PC-9 (cell line): ENCODE measurements around the gene IFT122. TPM values are rescaled to one million over a fixed set of nuclear protein-coding genes. Genes with fewer than 3 reads are reported as not detected.

Source experiments
- BruUV-seq: library from RNA; stranded (reverse); fragments of 400-500 nt; replicated peaks from 2 replicates; lab custom pipeline; 2021; lab: Mats Ljungman, UMichigan
- CTCF ChIA-PET: fragments of 300-600 bp; sonication (Branson Sonifier 250); formaldehyde crosslinking; loops from one replicate; lab custom pipeline; 2022; ENCODE audit warnings: antibody characterized with exemption; lab: Charles Lee
- POLR2A ChIA-PET: fragments of 300-600 bp; sonication (Branson Sonifier 250); formaldehyde crosslinking; loops from one replicate; lab custom pipeline; 2022; ENCODE audit warnings: antibody characterized with exemption; ENCODE audit not compliant: unreplicated experiment; lab: Charles Lee
- DNase-seq, 2 experiments: peaks; one replicate each; pipeline versions ENCODE4 v3.0.0 to v3.0.0-alpha.2; 2015 to 2022; ENCODE audit warnings: mixed read lengths in 1 of 2
- H2AFZ ChIP-seq: fragments of 200-600 bp; sonication (generic); 2 replicates; pipeline ENCODE4 v1.8.1; 2017; ENCODE audit warnings: antibody characterized with exemption
- H3F3A ChIP-seq: fragments of 200-600 bp; sonication (generic); 2 replicates; pipeline ENCODE4 v1.8.1; 2017; ENCODE audit warnings: antibody characterized with exemption, mild to moderate bottlenecking, low read depth; ENCODE audit not compliant: insufficient read depth
- H3K27ac ChIP-seq: fragments of 200-600 bp; sonication (generic); 2 replicates; pipeline ENCODE4 v1.6.1; 2016; ENCODE audit warnings: mixed run types
- H3K27me3 ChIP-seq: fragments of 200-600 bp; sonication (generic); 2 replicates; pipeline ENCODE4 v1.6.1; 2016; ENCODE audit warnings: low read depth, mixed run types; ENCODE audit not compliant: insufficient read depth
- H3K36me3 ChIP-seq: fragments of 200-600 bp; sonication (generic); 2 replicates; pipeline ENCODE4 v1.6.1; 2016; ENCODE audit warnings: low read depth, mixed run types
- H3K4me1 ChIP-seq: fragments of 200-600 bp; sonication (generic); replicated peaks from 2 replicates; pipeline ENCODE4 v1.6.1; 2016; ENCODE audit warnings: mixed run types; ENCODE audit not compliant: insufficient read depth
- H3K4me2 ChIP-seq: fragments of 200-600 bp; sonication (generic); 2 replicates; pipeline ENCODE4 v1.6.1; 2017; ENCODE audit warnings: mixed run types
- H3K4me3 ChIP-seq: fragments of 200-600 bp; sonication (generic); 2 replicates; pipeline ENCODE4 v1.6.1; 2016; ENCODE audit warnings: mixed run types
- H3K79me2 ChIP-seq: fragments of 200-600 bp; sonication (generic); 2 replicates; pipeline ENCODE4 v1.6.1; 2017; ENCODE audit warnings: low read depth, mixed run types
- H3K9me2 ChIP-seq: fragments of 200-600 bp; sonication (generic); 2 replicates; pipeline ENCODE4 v1.8.1; 2017; ENCODE audit warnings: mild to moderate bottlenecking; ENCODE audit not compliant: insufficient read depth
- H3K9me3 ChIP-seq: fragments of 200-600 bp; sonication (generic); 2 replicates; pipeline ENCODE4 v1.8.1; 2016; ENCODE audit warnings: low read depth; ENCODE audit not compliant: insufficient read depth
- H4K20me1 ChIP-seq: fragments of 200-600 bp; sonication (generic); 2 replicates; pipeline ENCODE4 v1.8.1; 2017; ENCODE audit not compliant: insufficient read depth
- CTCF ChIP-seq: fragments of 200-600 bp; sonication (generic); conservative IDR thresholded peaks from 2 replicates; pipeline ENCODE4 v1.6.1; 2017; ENCODE audit warnings: mixed run types, antibody characterized with exemption, mild to moderate bottlenecking, moderate library complexity
- EZH2 ChIP-seq: fragments of 200-600 bp; sonication (generic); IDR thresholded peaks from 2 replicates; pipeline ENCODE4 v1.8.0; 2017; ENCODE audit warnings: antibody characterized with exemption, low read depth
- intact Hi-C: fragments of 100-400 bp; cut with micrococcal nuclease; formaldehyde crosslinking; loops from one replicate; pipeline ENCODE4 v1.10.0; 2022; ENCODE audit not compliant: unreplicated experiment
- total RNA-seq: library from RNA; stranded (reverse); gene quantifications from 2 replicates; pipeline ENCODE4 v1.2.3, GENCODE V29; 2021

The IFT122 gene
- total RNA-seq, 1 experiment from 2014 or later: 55.6 TPM

DNA sequence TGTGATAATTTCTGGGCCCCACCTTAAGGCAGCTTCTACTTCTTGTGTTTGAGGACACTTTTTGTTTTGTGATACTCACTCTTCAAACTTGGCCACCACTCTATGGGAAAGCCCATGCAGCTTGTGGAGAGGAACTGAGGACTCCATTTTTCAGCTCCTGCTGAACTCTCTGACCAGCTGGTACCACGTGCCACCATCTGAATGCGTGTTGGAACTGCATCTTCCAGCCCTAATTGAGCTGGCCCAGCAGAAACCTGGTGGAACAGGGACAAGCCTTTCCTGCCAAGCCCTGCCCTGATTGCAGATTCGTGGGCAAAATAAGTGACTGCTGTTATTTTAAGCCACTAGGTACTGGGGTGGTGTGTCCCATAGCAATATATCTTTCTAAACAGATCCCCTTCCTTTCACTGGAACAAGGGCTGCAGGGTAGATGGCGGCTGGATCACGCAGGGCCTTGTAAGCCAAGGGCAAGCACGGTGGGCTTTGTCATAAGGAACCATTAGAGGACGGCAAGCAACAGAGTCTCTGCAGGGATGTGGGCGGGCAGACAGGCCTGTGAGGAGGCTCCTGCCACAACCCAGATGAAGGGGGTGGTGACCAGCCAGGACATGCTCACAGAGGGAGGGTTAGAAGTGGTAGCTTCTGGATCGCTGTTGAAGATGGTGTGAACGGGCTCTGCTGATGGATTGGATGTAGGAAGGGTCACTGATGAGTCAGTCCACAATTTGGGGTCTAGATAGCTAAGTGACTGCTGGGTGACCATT is 112.4 kb downstream of the IFT122 start:
- H3K4me3 ChIP-seq: no peak overlapping the region
- no peak for DNase-seq
- CTCF ChIA-PET: no interaction called here
- no peak overlapping the region for H2AFZ ChIP-seq
- H3K9me3 ChIP-seq: no peaks in the 10 kb centered on the region
- intact Hi-C loops: no loop called here
- H3K36me3 ChIP-seq: no peaks in the 10 kb centered on the region
- H3F3A ChIP-seq: no peaks in the 10 kb centered on the region
- no peaks in the 10 kb centered on the region for H4K20me1 ChIP-seq
- no peak for TF ChIP-seq EZH2
- TF ChIP-seq CTCF: no peak
- no peaks in the 10 kb centered on the region for H3K9me2 ChIP-seq
- H3K27me3 ChIP-seq: no peaks in the 10 kb centered on the region
- H3K27ac ChIP-seq: no peak overlapping the region
- peaks cover 14% of the 10 kb centered on the region for H3K4me1 ChIP-seq
- BruUV-seq: no TSS peak
- no peaks in the 10 kb centered on the region for H3K79me2 ChIP-seq
- no peak overlapping the region for H3K4me2 ChIP-seq
- POLR2A ChIA-PET: no interaction called here

GRCh38 chr3:129553171-129553570 is 113.1 kb downstream of the IFT122 start:
- Histone ChIP-seq H3K4me1 (peaks cover 17% of the 10 kb centered on the region), H3K27ac (no peak overlapping the region), H3F3A (no peaks in the 10 kb centered on the region; the same call in 1 of the 2 replicates), H3K36me3 (no peaks in the 10 kb centered on the region), H3K79me2 (no peaks in the 10 kb centered on the region), H3K9me3 (no peaks in the 10 kb centered on the region), H4K20me1 (no peaks in the 10 kb centered on the region), H3K9me2 (no peaks in the 10 kb centered on the region), H2AFZ (no peak overlapping the region), H3K4me2 (no peak overlapping the region), H3K27me3 (no peaks in the 10 kb centered on the region), H3K4me3 (no peak overlapping the region)
- intact Hi-C loops: no loop called here
- POLR2A ChIA-PET: no interaction called here
- DNase-seq: no peak
- CTCF ChIA-PET: no interaction called here
- no TSS peak for BruUV-seq
- no peak for TF ChIP-seq CTCF
- TF ChIP-seq EZH2: no peak

GRCh38 chr3:129553719-129554118 is 113.7 kb downstream of the IFT122 start:
- BruUV-seq: no TSS peak
- CTCF ChIA-PET: no interaction called here
- no peak overlapping the region for H3K4me2 ChIP-seq

More at GRCh38 chr3:129553719-129554118, 113.7 kb downstream of the IFT122 start:
- POLR2A ChIA-PET: no interaction called here
- H3K4me3 ChIP-seq: no peak overlapping the region
- intact Hi-C loops: no loop called here
- no peaks in the 10 kb centered on the region for H3K9me2 ChIP-seq
- no peaks in the 10 kb centered on the region for H4K20me1 ChIP-seq
- no peak for TF ChIP-seq EZH2
- TF ChIP-seq CTCF: no peak
- DNase-seq: no peak
- no peaks in the 10 kb centered on the region for H3K9me3 ChIP-seq
- no peak overlapping the region for H3K27ac ChIP-seq
- H3K4me1 ChIP-seq: peaks cover 22% of the 10 kb centered on the region
- H2AFZ ChIP-seq: no peak overlapping the region
- H3F3A ChIP-seq: no peaks in the 10 kb centered on the region; the same call in 1 of the 2 replicates
- no peaks in the 10 kb centered on the region for H3K27me3 ChIP-seq
- H3K36me3 ChIP-seq: no peaks in the 10 kb centered on the region
- no peaks in the 10 kb centered on the region for H3K79me2 ChIP-seq
